Measurements from ENCODE around the gene SMG6.

DNA sequence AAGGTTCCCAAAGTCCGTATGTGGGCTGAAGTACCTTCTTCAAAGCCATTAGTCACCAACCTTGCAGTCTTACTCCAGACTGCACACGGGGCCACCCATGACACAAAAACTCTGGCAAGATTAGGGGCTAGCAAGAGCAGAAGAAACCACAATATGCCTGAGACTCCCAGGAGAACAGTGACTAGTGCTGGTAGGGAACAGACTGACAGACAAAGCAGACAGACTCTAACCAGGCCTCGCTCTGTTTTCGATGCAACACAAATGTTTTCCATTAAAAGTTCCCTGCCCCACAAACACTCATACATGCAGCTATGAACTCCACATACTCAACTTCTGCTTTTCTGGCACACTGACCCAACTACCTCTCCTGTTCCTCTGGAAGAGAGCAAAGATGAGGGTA, 146.5 kb downstream of the SMG6 start:
- TF ChIP-seq, protein P1, sequence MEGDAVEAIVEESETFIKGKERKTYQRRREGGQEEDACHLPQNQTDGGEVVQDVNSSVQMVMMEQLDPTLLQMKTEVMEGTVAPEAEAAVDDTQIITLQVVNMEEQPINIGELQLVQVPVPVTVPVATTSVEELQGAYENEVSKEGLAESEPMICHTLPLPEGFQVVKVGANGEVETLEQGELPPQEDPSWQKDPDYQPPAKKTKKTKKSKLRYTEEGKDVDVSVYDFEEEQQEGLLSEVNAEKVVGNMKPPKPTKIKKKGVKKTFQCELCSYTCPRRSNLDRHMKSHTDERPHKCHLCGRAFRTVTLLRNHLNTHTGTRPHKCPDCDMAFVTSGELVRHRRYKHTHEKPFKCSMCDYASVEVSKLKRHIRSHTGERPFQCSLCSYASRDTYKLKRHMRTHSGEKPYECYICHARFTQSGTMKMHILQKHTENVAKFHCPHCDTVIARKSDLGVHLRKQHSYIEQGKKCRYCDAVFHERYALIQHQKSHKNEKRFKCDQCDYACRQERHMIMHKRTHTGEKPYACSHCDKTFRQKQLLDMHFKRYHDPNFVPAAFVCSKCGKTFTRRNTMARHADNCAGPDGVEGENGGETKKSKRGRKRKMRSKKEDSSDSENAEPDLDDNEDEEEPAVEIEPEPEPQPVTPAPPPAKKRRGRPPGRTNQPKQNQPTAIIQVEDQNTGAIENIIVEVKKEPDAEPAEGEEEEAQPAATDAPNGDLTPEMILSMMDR (IDR thresholded peaks at IDR 0.05), result no peak
- no peak for TF ChIP-seq EZH2 (IDR thresholded peaks at IDR 0.05; ENCODE audit: borderline replicate concordance, insufficient read depth, low read depth, low read length, poor library complexity, severe bottlenecking)

Data from B cell (primary cell).